ENCODE data around the gene RGS12.

The RGS12 gene

DNA sequence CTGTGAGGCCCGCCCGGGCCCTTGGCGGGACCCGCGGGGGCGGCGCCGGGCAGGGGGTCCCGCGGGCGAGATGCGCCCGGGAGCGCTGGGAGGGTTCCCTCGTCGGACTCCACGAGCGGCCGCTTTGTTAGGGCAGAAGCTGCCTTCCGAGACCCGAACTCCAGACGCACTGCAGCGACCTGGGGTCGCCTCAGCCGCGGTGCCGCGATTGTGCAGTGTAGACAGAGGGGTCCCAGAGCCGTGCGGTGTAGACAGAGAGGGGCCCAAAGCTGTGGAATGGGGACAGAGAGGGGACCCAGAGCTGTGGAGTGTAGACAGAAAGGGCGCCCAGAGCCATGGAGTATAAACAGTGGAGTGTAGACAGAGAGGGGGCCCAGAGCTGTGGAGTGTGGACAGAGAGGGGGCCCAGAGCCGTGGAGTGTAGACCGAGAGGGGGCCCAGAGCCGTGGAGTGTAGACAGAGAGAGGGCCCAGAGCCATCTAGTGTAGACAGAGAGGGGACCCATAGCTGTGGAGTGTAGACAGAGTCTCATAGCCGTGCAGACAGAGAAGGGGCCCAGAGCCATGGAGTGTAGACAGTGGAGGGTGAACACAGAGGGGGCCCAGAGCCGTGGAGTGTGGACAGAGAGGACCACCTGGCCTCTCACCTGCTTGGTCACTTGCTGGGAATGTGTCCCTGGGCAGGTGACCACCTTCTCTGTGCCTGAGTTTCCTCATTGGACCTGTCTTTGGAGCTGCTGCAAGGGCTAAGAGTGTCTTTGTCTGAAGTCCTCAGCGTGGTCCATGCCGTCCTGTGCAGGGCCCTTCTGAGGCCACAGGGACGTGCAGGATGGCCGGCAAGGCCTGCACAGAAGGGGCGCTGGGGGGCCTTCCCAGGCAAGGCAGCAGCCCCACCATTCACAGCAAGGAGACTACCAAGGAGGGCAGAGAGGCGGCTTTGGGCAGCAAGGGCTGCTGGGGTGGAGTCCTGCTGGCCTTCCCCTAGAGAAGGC is 875 bp downstream of the RGS12 start:
- TF ChIP-seq, protein P1, sequence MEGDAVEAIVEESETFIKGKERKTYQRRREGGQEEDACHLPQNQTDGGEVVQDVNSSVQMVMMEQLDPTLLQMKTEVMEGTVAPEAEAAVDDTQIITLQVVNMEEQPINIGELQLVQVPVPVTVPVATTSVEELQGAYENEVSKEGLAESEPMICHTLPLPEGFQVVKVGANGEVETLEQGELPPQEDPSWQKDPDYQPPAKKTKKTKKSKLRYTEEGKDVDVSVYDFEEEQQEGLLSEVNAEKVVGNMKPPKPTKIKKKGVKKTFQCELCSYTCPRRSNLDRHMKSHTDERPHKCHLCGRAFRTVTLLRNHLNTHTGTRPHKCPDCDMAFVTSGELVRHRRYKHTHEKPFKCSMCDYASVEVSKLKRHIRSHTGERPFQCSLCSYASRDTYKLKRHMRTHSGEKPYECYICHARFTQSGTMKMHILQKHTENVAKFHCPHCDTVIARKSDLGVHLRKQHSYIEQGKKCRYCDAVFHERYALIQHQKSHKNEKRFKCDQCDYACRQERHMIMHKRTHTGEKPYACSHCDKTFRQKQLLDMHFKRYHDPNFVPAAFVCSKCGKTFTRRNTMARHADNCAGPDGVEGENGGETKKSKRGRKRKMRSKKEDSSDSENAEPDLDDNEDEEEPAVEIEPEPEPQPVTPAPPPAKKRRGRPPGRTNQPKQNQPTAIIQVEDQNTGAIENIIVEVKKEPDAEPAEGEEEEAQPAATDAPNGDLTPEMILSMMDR (IDR thresholded peaks at IDR 0.05), result no peak

DNA sequence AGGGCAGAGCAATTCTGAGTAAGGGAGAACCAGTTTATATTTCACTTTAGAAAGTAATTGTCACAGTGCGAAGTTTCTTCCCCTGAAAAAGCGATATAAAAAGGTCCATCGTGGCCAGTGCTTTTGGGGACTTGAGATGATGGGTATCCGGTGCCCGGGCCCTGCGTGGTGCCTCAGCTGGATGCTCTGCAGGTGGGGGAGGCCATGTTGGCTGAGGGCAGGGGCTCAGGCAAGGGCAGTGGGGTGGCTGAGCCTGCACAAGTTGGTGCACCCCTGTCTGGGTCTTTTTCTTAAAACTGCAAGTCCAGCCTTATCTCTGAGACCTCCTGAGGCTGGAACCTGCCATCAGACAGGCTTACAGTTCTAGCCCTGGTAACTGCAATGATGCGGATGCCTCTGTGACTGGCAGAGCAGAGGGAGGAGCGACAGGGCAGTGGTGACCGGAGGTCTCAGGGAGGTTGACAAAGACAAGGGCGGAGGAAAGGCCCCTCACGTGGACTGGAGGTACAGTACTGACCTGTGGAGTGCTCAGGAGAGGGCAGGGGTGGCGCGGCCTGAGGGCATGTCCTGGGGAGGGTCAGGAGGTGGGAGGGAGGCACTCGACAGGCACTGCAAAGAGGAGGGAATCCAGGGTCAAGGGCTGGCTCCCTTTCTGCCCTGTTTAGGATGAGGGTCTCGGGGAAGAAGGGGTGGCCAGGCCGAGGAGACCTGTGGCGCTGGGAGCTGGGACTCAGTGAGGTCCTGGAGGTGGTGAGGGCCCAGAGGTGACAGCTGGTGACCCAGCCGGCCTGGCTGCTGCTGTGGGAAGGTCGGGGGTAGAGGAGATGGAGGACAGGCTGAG is 1.8 kb downstream of the RGS12 start:
- TF ChIP-seq, protein P1 (IDR thresholded peaks at IDR 0.05), result no peak

DNA sequence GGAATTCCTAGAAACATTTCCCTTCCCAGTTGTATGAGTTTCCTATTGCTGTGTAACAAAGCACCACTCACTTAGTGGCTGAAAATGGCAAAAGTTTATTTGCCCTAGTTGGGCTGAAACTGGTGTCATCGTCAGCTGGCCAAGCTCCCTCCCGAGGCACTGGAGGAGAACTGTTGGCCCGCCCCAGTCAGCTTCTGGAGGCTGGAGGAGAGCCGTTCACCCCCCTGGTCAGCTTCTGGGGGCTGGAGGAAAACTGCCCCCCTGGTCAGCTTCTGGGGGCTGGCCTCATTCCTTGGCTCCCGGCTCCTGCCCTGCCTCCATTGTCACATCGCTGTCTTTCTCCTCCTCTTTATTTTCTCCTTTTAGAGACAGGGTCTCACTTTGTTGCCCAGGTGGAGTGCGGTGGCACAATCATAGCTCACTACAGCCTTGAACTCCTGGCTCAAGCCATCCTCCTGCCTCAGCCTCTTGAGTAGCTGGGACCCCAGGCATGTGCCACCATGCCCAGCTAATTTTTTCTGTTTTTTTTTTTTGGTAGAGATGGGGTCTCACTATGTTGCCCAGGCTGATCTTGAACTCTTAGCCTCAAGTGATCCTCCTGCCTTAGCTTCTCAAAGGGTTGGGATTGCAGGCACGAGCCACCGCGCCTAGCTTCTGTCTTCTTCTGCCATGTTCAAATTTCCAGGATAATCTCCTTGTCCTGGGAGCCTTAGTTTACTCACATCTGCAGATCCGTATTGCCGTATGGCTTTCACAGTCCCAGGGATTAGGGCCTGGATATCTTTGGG is 3.2 kb downstream of the RGS12 start:
- TF ChIP-seq, protein P1 (IDR thresholded peaks at IDR 0.05), result no peak

DNA sequence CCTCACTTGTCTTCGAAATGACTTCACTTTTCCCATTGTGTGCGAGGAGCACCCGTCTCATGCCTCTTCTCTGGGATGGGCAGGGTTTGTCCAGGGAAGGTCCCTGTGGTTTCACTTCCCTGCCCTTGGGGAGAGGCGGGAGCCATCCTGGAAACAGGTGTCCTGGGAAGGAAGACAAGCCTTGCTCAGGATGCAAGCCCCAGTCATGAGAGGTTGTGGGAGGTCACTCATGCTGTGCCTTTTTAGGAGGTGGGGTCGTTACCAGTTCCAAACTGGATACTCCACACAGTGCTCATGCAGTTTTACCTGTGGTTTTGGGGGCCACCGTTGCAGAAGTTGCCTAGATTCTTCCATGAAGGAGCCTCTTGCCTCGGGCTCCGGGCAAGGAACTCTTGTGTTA is 3.8 kb downstream of the RGS12 start:
- TF ChIP-seq, protein P1 (IDR thresholded peaks at IDR 0.05), result no peak

DNA sequence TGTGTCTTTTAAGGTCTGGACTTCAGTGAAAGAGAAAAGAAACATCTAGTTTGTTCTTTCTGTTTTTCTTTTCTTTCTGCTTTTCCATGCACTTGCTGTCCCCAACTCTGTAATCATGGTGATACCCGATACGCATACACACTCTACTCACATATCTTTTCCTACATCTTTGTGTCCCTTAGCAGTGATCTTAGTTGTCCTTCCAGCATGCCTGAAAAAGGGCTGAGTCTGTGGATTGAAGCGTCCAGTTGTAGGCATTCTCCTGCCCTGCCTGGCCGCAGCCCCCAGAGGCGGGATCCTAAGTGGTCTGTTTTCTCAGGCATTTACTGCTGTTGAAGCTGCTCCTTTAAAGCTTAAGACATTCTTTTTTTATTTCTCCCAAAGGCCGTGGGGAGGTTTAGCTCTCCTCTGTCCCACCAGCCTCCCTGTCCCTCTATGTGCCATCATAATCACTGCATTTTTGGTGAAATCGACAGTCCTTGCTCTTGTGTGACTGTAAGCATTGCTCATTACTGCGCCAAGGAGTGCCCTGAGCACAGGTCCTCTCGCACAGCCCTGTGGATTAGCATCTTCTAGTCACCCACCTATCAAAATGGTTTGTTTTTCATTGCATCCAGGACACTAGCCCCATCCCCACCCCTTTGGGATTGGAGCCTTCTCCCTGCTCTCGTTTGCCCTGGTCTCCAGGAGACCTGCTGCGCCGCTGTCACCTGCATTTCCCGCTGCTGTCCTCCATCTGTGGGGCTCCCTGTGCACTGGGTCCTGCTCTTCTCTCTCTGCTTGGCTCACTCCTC is 4.4 kb downstream of the RGS12 start:
- TF ChIP-seq, protein P1 (IDR thresholded peaks at IDR 0.05), result no peak

DNA sequence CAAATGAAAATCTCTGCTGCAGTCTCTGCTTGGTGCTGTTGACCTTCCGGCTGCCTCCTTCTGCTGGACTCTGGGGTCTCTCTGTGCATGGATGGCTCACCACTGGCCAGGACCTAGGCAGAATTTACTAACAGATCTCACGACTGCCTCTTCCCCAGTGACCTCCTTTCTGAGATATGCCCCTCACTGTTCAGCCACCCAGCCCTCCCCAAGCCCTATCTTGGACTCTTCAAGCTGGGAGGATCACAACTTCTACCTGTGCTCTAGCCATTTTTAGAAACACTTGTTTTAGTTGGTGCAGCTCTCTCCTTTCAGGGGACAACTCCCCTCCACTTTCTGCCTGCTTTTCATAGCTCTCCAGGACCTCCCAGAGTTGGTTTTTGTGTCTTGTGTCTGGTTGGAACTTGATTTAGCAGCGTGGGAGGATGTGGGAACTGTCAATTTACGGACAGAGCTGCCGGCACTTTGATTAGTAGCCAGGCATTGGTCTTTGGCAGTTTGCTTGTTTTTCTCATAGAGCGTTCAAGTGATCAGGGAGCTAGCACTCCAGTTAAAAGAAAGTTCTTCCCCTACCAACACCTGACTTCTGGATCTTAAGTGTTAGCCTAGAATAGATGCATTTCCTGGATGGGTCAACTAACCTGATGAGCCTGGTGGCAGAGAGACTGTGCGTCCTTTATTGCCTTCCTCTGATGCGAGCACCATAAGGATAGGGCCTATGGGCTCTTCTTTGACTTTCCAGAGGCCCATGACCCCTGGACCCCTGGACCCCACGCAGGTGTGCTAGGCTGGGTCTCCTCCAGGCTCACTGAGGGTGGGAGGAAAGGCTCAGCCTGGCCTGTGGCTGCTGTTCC is 6.5 kb downstream of the RGS12 start:
- TF ChIP-seq, protein P1 (IDR thresholded peaks at IDR 0.05), result no peak

Data from LNCAP (cell line).